ENCODE data around the gene PRKCQ. TPM values are rescaled to one million over a fixed set of nuclear protein-coding genes. Genes with fewer than 3 reads are reported as not detected.

PRKCQ gene
- total and polyA plus RNA-seq, 2 of the 4 experiments (the other 2 are of a cell fraction): under 0.01 to 0.03 TPM

DNA sequence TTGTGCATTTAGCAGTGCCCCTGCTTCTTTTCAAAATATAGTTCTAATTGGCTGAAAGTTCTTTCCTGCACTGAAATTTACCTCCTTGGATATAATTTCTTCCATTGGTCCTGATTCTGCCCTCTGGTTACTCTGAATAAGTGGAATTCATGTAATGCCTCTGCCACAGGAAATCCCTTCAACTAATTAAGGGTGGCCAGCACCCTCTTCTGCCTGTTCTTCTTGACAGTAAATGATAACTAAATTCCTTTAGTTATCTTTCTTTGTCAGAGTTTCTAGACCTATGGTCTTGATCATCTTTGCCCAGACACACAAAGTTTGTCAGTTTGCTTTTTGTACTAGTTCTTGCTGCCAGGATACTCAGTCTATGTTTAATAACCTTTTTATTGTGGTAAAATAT, 40.2 kb downstream of the PRKCQ start:
- no peak overlapping the region for H3K14ac ChIP-seq (replicated peaks; ENCODE audit: low read depth, low read length)
- H2AK9ac ChIP-seq (replicated peaks; ENCODE audit: low read depth, low read length, poor library complexity): no peak overlapping the region
- H3K79me1 ChIP-seq (ENCODE audit: low read depth in 1 of 2, low read length in 2 of 2): no peaks in the 10 kb centered on the region
- H3K4ac ChIP-seq (ENCODE audit: low read depth, low read length): no peak overlapping the region
- dilution Hi-C loops (cut with HindIII; ENCODE audit: low sequenced_read_pairs, unreplicated experiment) (no loop called here), in situ Hi-C loops (cut with MboI; ENCODE audit: low sequenced_read_pairs) (no loop called here), intact Hi-C loops (cut with micrococcal nuclease) (no loop called here)
- H3K36me3 ChIP-seq (ENCODE audit: control insufficient read depth, insufficient read depth, low read length): no peaks in the 10 kb centered on the region
- H3K23ac ChIP-seq (ENCODE audit: low read depth, low read length): no peak overlapping the region
- H3K4me3 ChIP-seq (ENCODE audit: insufficient read depth, low read depth, low read length): no peak overlapping the region
- no peak overlapping the region for H3K18ac ChIP-seq (ENCODE audit: low read depth, low read length)
- POLR2A ChIA-PET (ENCODE audit: unreplicated experiment): no interaction called here
- no peak overlapping the region for H3K27ac ChIP-seq (ENCODE audit: insufficient read depth, low read length)
- TF ChIP-seq RAD21 (IDR thresholded peaks at IDR 0.05; ENCODE audit: low read length): no peak
- no peak for TF ChIP-seq RCOR1 (IDR thresholded peaks at IDR 0.05; ENCODE audit: insufficient replicate concordance, low read length)
- no peak for TF ChIP-seq NFE2L2 (IDR thresholded peaks at IDR 0.05; ENCODE audit: low read depth, low read length)
- TF ChIP-seq MXI1 (IDR thresholded peaks at IDR 0.05; ENCODE audit: borderline replicate concordance, low read depth, low read length): no peak
- no peak for TF ChIP-seq SMC3 (IDR thresholded peaks at IDR 0.05; ENCODE audit: low read depth, low read length)
- TF ChIP-seq MAZ (IDR thresholded peaks at IDR 0.05; ENCODE audit: borderline replicate concordance, low read depth, low read length): no peak
- TF ChIP-seq RFX5 (IDR thresholded peaks at IDR 0.05; ENCODE audit: low read depth, low read length): no peak
- TF ChIP-seq USF2 (IDR thresholded peaks at IDR 0.05; ENCODE audit: low read depth, low read length): no peak
- TF ChIP-seq MAFK (IDR thresholded peaks at IDR 0.05; ENCODE audit: low read depth, low read length): no peak
- TF ChIP-seq FOS (IDR thresholded peaks at IDR 0.05; ENCODE audit: low read depth, low read length): no peak
- TF ChIP-seq POLR2A (IDR thresholded peaks at IDR 0.05; ENCODE audit: low read depth, low read length): no peak
- TF ChIP-seq BHLHE40 (IDR thresholded peaks at IDR 0.05; ENCODE audit: low read depth, low read length): no peak
- TF ChIP-seq CHD1 (IDR thresholded peaks at IDR 0.05; ENCODE audit: low read depth, low read length): no peak
- TF ChIP-seq, protein P1, sequence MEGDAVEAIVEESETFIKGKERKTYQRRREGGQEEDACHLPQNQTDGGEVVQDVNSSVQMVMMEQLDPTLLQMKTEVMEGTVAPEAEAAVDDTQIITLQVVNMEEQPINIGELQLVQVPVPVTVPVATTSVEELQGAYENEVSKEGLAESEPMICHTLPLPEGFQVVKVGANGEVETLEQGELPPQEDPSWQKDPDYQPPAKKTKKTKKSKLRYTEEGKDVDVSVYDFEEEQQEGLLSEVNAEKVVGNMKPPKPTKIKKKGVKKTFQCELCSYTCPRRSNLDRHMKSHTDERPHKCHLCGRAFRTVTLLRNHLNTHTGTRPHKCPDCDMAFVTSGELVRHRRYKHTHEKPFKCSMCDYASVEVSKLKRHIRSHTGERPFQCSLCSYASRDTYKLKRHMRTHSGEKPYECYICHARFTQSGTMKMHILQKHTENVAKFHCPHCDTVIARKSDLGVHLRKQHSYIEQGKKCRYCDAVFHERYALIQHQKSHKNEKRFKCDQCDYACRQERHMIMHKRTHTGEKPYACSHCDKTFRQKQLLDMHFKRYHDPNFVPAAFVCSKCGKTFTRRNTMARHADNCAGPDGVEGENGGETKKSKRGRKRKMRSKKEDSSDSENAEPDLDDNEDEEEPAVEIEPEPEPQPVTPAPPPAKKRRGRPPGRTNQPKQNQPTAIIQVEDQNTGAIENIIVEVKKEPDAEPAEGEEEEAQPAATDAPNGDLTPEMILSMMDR (conservative IDR thresholded peaks at IDR 0.05; ENCODE audit: low read depth, low read length): no peak
- no peak for TF ChIP-seq CEBPB (IDR thresholded peaks at IDR 0.05; ENCODE audit: low read depth, low read length)
- TF ChIP-seq, protein P2, sequence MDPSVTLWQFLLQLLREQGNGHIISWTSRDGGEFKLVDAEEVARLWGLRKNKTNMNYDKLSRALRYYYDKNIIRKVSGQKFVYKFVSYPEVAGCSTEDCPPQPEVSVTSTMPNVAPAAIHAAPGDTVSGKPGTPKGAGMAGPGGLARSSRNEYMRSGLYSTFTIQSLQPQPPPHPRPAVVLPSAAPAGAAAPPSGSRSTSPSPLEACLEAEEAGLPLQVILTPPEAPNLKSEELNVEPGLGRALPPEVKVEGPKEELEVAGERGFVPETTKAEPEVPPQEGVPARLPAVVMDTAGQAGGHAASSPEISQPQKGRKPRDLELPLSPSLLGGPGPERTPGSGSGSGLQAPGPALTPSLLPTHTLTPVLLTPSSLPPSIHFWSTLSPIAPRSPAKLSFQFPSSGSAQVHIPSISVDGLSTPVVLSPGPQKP (IDR thresholded peaks at IDR 0.05; ENCODE audit: borderline replicate concordance, low read depth, low read length): no peak
- H4K20me1 ChIP-seq (ENCODE audit: insufficient read depth, low read length): no peaks in the 10 kb centered on the region
- H4K5ac ChIP-seq (ENCODE audit: low read depth, low read length): no peak overlapping the region
- H3K9ac ChIP-seq (ENCODE audit: low read depth, low read length): no peak overlapping the region
- no peaks in the 10 kb centered on the region for H3K4me1 ChIP-seq (ENCODE audit: control insufficient read depth, insufficient read depth, low read length)
- BruUV-seq (replicated peaks): no TSS peak
- no peaks in the 10 kb centered on the region; the same call in 1 of the 2 replicates for H3K27me3 ChIP-seq (ENCODE audit: control insufficient read depth, insufficient read depth, low read length)
- no peak overlapping the region for H2BK15ac ChIP-seq (ENCODE audit: low read depth, low read length)
- H2BK5ac ChIP-seq (ENCODE audit: low read depth, low read length, poor library complexity, severe bottlenecking): no peak overlapping the region
- H3K4me2 ChIP-seq (ENCODE audit: low read depth, low read length): no peak overlapping the region
- H2BK20ac ChIP-seq (ENCODE audit: low read depth, low read length): no peak overlapping the region
- DNase-seq: no peak
- no peak overlapping the region for H2AK5ac ChIP-seq (ENCODE audit: low read depth, low read length)
- no peaks in the 10 kb centered on the region for H3K9me1 ChIP-seq (ENCODE audit: insufficient read depth, low read length)
- H2AFZ ChIP-seq (replicated peaks; ENCODE audit: low read length, poor library complexity): no peak overlapping the region
- no peak overlapping the region for H4K8ac ChIP-seq (ENCODE audit: low read depth in 2 of 2, low read length in 2 of 2)
- no peak overlapping the region for H2BK120ac ChIP-seq (ENCODE audit: low read depth, low read length)
- H3K56ac ChIP-seq (ENCODE audit: extremely low read depth, insufficient read depth, low read length): no peak overlapping the region
- no peaks in the 10 kb centered on the region for H3K9me3 ChIP-seq (ENCODE audit: control insufficient read depth, insufficient read depth, low read length)
- H4K91ac ChIP-seq (ENCODE audit: insufficient read depth, low read depth, low read length): no peak overlapping the region
- no peak for ATAC-seq (ENCODE audit: low read depth)
- CTCF ChIA-PET: no interaction called here
